B cell (primary cell): ENCODE measurements around the gene CTDP1.

Source experiments
- CTCF ChIP-seq: fragments of 200-600 bp; IDR thresholded peaks from one replicate; pipeline ENCODE4 v1.8.0; 2022; ENCODE audit warnings: antibody characterized with exemption, mild to moderate bottlenecking
- EZH2 ChIP-seq: IDR thresholded peaks from 2 replicates; pipeline ENCODE4 v1.6.1; 2012; ENCODE audit warnings: borderline replicate concordance, low read depth, mild to moderate bottlenecking, moderate library complexity, low read length; ENCODE audit not compliant: insufficient read depth, poor library complexity, severe bottlenecking

GRCh38 chr18:79637921-79638909, 41.4 kb upstream of the CTDP1 start:
- no peak for TF ChIP-seq CTCF
- TF ChIP-seq EZH2: peak; percentile 19
